CD4-positive, alpha-beta T cell (primary cell): ENCODE measurements around the gene CIB4. TPM values are rescaled to one million over a fixed set of nuclear protein-coding genes. Genes with fewer than 3 reads are reported as not detected.

Source experiments
- ATAC-seq: fragments of 200-7000 bp; cut with Tn5 transposase; one replicate; pipeline ENCODE4 v1.10.0; 2022; ENCODE audit warnings: mild to moderate bottlenecking; ENCODE audit not compliant: poor library complexity
- CTCF ChIA-PET: fragments of 350-600 bp; sonication (Branson Sonifier 250); formaldehyde crosslinking; loops from one replicate; lab custom pipeline; 2021; ENCODE audit warnings: antibody characterized with exemption, inconsistent platforms; lab: Charles Lee
- POLR2A ChIA-PET: fragments of 350-600 bp; sonication (Branson Sonifier 250); formaldehyde crosslinking; loops from one replicate; lab custom pipeline; 2021; ENCODE audit warnings: antibody characterized with exemption, inconsistent platforms; lab: Charles Lee
- DNase-seq, 14 experiments: peaks; one replicate each; pipeline ENCODE4 v3.0.0-alpha.2; 2013 to 2020; ENCODE audit warnings: mixed read lengths in 2 of 14
- H3K27ac ChIP-seq, 2 donors: one replicate each; pipeline versions ENCODE4 v1.5.1 to v1.7.0; 2013; ENCODE audit warnings: low read length in 2 of 2, low read depth in 1 of 2, mild to moderate bottlenecking in 1 of 2
- H3K27me3 ChIP-seq, 2 experiments: 1 replicate in 1 of 2; 2 replicates in 1 of 2; pipeline versions ENCODE4 v1.6.1 to v1.7.0; 2013; ENCODE audit warnings: low read length in 2 of 2, control low read depth in 1 of 2, mild to moderate bottlenecking in 1 of 2, moderate library complexity in 1 of 2; ENCODE audit not compliant: insufficient read depth in 2 of 2, control insufficient read depth in 1 of 2
- H3K36me3 ChIP-seq: one replicate; pipeline ENCODE4 v1.6.1; 2013; ENCODE audit warnings: low read length, control low read depth; ENCODE audit not compliant: insufficient read depth
- H3K4me1 ChIP-seq: one replicate; pipeline ENCODE4 v1.6.1; 2013; ENCODE audit warnings: low read length, control low read depth; ENCODE audit not compliant: insufficient read depth
- H3K4me3 ChIP-seq: one replicate; pipeline ENCODE4 v1.5.1; 2013; ENCODE audit warnings: mild to moderate bottlenecking, low read length, moderate library complexity
- H3K9me3 ChIP-seq, 2 experiments: 1 replicate in 1 of 2; 2 replicates in 1 of 2; pipeline versions ENCODE4 v1.6.1 to v1.7.0; 2013; ENCODE audit warnings: low read length in 2 of 2, mild to moderate bottlenecking in 2 of 2, control low read depth in 1 of 2, moderate library complexity in 1 of 2; ENCODE audit not compliant: control insufficient read depth in 1 of 2, insufficient read depth in 1 of 2
- H3K27ac Mint-ChIP-seq: one replicate; pipeline ENCODE4 v1.8.0; 2020; ENCODE audit warnings: mixed read lengths
- H3K27me3 Mint-ChIP-seq: one replicate; pipeline ENCODE4 v1.8.0; 2021; ENCODE audit warnings: mixed read lengths
- H3K36me3 Mint-ChIP-seq: one replicate; pipeline ENCODE4 v1.8.0; 2021; ENCODE audit warnings: low read depth, mixed read lengths
- H3K4me1 Mint-ChIP-seq: one replicate; pipeline ENCODE4 v1.8.0; 2021; ENCODE audit warnings: low read depth, mixed read lengths
- H3K4me3 Mint-ChIP-seq: one replicate; pipeline ENCODE4 v1.8.0; 2020; ENCODE audit warnings: mild to moderate bottlenecking, mixed read lengths
- H3K9me3 Mint-ChIP-seq: one replicate; pipeline ENCODE4 v1.8.0; 2020; ENCODE audit warnings: mixed read lengths
- CTCF ChIP-seq: fragments of 200-600 bp; IDR thresholded peaks from one replicate; pipeline ENCODE4 v1.8.0; 2022; ENCODE audit warnings: antibody characterized with exemption, mild to moderate bottlenecking
- intact Hi-C, 2 experiments: fragments of 100-400 bp; cut with DNase I in 1 of 2; cut with micrococcal nuclease in 1 of 2; formaldehyde crosslinking; loops; one replicate each; pipeline versions ENCODE4 v1.15.1 to v1.9.0; 2023 to 2025; cut with DNase I, micrococcal nuclease
- total RNA-seq, 174 experiments: library from RNA in 2 of 174; stranded (reverse) in 2 of 174; gene quantifications; one replicate each; pipeline ENCODE4 v1.2.3 and lab custom pipeline; 2021 to 2026

CIB4 gene
- total RNA-seq, 2 experiments from 2014 or later, result not detected

GRCh38 chr2:26634636-26635230 lies 6.4 kb downstream of the CIB4 start:
- ATAC-seq (no peak), DNase-seq (no peak)
- Histone ChIP-seq H3K27ac (no peak overlapping the region), H3K4me3 (no peak overlapping the region), H3K27me3 (peaks cover 2 to 5% of the 10 kb centered on the region in 2 experiments), H3K36me3 (no peaks in the 10 kb centered on the region), H3K4me1 (no peaks in the 10 kb centered on the region), H3K9me3 (no peaks in the 10 kb centered on the region)
- ChIA-PET CTCF (no interaction called here), POLR2A (no interaction called here)
- Mint-ChIP-seq H3K9me3 (no peaks in the 10 kb centered on the region), H3K27ac (no peak overlapping the region), H3K27me3 (no peaks in the 10 kb centered on the region), H3K36me3 (no peaks in the 10 kb centered on the region), H3K4me3 (no peak overlapping the region), H3K4me1 (no peaks in the 10 kb centered on the region)
- TF ChIP-seq CTCF, result no peak
- intact Hi-C loops, result no loop called here

- DNase-seq, result no peak
- TF ChIP-seq CTCF, result no peak
- Mint-ChIP-seq H3K27me3 (no peaks in the 10 kb centered on the region), H3K36me3 (no peaks in the 10 kb centered on the region), H3K9me3 (no peaks in the 10 kb centered on the region), H3K27ac (no peak overlapping the region), H3K4me1 (no peaks in the 10 kb centered on the region), H3K4me3 (no peak overlapping the region)
- Histone ChIP-seq H3K4me3 (no peak overlapping the region), H3K36me3 (no peaks in the 10 kb centered on the region), H3K9me3 (no peaks in the 10 kb centered on the region), H3K27me3 (peaks cover 2 to 5% of the 10 kb centered on the region in 2 experiments), H3K4me1 (no peaks in the 10 kb centered on the region), H3K27ac (no peak overlapping the region)
- CTCF ChIA-PET, result no interaction called here
- intact Hi-C loops, result no loop called here
- POLR2A ChIA-PET, result no interaction called here
- no peak for ATAC-seq
Observed at GRCh38 chr2:26633993-26634595, 7.1 kb downstream of the CIB4 start.

GRCh38 chr2:26633351-26633945 lies 7.7 kb downstream of the CIB4 start:
- TF ChIP-seq CTCF, result no peak

More at GRCh38 chr2:26633351-26633945, 7.7 kb downstream of the CIB4 start:
- Histone ChIP-seq H3K27ac (no peak overlapping the region), H3K36me3 (no peaks in the 10 kb centered on the region), H3K27me3 (peaks cover 2 to 5% of the 10 kb centered on the region in 2 experiments), H3K4me3 (no peak overlapping the region), H3K9me3 (no peaks in the 10 kb centered on the region), H3K4me1 (no peaks in the 10 kb centered on the region)
- ATAC-seq (no peak), DNase-seq (no peak)
- no peak overlapping the region for H3K27ac Mint-ChIP-seq
- no peaks in the 10 kb centered on the region for H3K36me3 Mint-ChIP-seq
- H3K4me3 Mint-ChIP-seq, result no peak overlapping the region
- ChIA-PET CTCF (no interaction called here), POLR2A (no interaction called here)
- H3K27me3 Mint-ChIP-seq, result no peaks in the 10 kb centered on the region
- no peaks in the 10 kb centered on the region for H3K4me1 Mint-ChIP-seq
- intact Hi-C loops, result no loop called here
- no peaks in the 10 kb centered on the region for H3K9me3 Mint-ChIP-seq
